Measurements from ENCODE around the gene NWD2. TPM values are rescaled to one million over a fixed set of nuclear protein-coding genes. Genes with fewer than 3 reads are reported as not detected.

NWD2 gene
- total RNA-seq, 1 experiment from 2014 or later: not detected

DNA sequence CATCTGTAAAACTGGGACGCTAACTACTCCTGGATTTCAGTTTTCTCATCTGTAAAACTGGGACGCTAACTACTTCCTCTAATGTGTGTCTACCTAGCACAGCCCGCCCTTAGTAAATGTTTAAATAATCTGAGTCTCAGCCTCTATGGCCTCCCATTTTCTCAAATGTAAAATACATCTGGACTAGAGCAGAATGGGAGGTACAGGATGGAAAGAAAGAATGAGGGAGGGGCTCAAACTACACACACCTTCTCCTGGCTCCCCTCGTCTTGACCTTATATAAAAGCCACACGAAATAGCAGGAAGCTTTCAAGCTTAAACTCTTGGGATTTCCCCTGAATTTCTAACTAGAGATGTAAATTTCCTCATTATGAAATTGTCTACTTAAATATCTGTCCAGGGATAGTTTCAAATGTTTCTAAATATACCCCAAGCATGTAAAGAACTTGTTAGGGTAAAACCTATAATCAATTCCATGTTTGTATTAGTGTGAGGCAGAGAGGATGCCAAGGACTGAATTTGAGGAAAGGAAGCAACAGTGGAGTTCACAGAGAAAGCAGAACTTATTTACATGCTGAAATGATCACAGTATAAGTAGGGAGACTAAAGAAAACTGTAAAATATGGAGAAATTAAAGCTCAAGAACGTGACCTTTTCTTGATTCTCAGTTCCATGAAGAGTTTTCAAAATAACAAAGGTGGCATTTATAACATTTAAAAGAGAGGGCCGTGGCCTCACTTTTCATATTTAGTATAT lies 220.0 kb downstream of the NWD2 start:
- no peak for DNase-seq (ENCODE audit: extremely low read depth, low read depth)

DNA sequence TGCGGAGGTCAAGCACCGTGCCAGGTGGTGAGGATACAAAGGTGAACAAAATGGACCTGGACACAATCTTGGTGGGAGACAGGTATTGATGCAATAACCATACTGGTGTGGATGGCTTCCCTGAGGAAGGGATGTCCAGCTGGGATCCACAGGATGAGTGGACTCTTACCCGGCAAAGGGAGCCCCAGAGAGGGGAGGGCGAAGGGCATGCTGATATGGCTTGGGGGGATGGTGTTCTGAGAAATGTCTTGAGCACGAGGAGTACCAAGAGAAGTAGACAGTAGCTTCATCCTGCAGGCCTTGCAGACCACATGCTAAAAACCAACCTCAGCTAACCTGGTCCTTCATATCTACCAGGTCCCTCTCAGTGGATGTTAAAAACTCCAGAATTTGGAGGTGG lies 220.8 kb downstream of the NWD2 start:
- no peak for DNase-seq (ENCODE audit: extremely low read depth, low read depth)

DNA sequence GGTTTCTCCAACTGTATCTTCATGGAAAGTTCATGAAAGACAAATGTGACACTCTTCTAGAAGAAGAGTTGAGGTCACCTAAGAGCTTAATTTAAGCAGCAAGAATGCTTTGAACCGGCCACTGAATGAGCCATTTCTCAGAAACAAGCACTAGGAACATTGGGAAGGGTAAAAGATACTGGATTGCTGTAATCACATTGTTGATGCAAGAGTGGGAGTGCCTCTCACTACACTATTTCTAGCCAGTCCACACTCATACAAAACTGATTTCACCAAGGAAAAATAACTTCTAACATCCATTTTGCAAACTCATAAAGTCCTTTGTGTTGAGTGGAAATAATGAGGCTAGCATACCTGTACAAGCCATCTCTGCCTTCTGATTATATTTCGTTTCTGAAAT lies 221.3 kb downstream of the NWD2 start:
- no peak for DNase-seq (ENCODE audit: extremely low read depth, low read depth)

DNA sequence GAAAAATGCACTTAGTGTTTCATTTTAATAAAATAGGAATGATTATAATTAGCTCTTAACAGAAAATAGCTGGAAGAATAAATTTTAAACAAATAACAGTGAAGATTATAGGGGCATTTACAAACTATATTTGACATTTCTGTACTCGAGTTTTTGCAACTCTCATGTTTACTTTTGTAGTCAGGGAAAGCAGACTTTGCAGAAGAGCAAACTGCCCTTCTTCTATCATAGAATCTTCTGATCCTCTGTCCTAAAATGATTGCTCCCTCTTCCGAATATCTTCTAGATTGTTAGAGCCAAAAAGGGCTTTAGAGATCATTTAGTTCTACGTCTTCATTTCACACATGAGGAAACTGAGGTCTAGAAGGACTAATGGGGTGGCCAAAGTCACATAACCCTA lies 222.7 kb downstream of the NWD2 start:
- no peak for DNase-seq (ENCODE audit: extremely low read depth, low read depth)

DNA sequence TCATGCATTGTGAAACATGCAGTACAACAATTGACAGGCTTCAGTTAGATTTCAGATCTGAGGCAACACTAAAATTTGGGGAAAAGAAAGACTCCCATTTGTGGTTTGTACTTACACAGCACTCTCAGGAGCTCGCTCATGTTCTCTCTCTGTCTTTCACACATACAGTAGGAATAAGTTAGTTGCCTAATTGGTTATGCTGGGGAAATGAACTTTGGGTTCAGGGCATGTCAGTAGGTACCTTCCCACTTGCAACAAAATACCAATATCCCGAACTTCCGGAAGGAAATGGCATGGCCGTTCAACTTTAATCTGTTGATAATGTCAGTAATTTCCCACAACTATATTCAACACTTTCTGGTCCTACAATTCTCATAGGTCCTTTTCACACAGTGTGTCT lies 223.3 kb downstream of the NWD2 start:
- DNase-seq (ENCODE audit: extremely low read depth, low read depth): no peak

DNA sequence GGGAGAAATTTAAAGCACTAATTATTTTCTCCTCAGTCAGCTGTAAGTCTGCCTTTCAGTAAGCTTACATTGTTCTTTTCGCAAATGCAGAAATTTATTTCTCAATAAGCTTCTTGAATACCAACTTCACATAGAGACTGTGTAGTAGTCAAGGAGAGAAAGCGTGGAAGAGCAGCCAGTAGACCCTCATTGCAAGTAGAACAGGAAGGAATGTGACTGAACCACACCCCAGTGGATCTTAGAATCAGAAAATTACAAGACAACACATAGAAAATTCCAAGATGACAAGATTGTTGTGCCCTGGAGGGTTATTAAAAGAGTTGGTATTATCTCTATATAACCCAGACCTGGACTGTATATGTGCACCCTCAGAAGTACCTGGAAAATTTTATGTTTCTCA lies 224.7 kb downstream of the NWD2 start:
- DNase-seq (ENCODE audit: extremely low read depth, low read depth): no peak

DNA sequence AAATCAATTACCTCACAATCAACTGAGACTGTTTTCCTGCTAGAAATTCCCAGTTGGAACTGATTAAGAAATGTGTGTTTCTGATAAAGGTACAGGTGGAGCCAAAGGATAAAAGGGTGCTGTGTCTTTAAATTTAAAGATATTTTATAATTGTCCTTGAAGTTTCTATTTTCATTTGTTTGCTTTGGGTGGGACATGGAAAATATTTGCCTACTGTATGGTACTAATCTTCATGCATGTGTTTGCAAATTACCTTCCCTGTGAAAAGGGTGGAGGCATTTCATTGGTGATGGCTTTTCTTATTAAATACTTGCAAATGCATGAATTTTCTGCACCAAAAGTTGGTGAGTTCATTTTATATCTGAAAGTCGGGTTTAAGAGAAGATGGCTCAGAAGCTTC lies 225.7 kb downstream of the NWD2 start:
- no peak for DNase-seq (ENCODE audit: extremely low read depth, low read depth)

DNA sequence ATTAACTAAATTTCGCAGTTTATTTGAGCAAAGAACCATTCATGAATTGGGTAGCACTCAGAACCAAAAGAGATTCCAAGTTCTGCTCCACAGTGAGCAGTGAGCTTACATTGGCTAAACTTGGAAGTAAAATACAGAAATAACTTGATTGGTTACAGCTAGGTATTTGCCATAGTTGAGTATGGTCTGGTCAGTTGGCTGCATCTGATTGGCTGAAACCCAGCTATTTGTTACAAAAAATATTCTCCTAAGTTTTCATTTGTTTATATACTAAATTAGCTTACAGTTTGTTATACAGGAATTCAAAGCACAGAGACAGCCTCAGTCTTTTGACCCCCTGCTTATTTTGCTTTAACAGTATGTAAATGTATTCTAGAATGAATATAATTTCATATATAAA lies 226.6 kb downstream of the NWD2 start:
- no peak for DNase-seq (ENCODE audit: extremely low read depth, low read depth)

DNA sequence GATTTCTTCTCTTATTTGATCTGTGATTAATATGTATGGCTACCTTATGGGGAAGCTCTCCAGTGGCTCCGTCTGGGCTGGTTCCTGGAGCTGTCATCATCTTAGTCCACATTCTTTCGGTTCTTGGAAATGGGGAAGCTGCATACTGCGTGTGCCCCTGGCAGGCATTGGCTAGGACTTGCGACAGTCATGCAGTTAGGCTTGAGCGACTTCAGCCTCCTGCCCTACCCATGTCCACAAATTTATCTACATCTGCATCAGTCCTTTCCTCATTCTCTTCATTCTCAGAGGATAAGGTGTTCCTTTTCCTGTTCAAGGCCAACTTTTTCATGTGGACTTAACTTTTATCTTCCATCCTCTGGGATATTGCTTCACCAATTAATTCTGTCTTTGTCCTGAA lies 227.4 kb downstream of the NWD2 start:
- no peak for DNase-seq (ENCODE audit: extremely low read depth, low read depth)

DNA sequence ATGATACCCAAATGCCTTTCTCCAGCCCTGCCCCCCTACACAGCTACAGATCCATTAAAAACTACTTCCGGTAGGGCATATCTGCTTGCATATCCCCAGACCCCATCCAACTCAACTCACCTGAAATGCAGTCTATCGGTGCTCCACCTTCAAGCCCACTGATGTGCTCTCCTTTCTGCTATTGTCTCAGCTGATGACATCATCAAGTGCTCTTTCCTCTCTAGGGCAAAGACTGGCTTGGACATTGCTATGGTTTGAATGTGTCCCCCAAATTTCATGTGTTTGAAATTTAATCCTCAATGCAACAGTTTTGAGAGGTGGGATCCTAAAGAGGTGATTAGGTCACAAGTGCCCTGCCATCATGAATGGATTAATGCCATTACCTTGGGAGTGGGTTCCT lies 229.3 kb downstream of the NWD2 start:
- DNase-seq (ENCODE audit: extremely low read depth, low read depth): no peak

DNA sequence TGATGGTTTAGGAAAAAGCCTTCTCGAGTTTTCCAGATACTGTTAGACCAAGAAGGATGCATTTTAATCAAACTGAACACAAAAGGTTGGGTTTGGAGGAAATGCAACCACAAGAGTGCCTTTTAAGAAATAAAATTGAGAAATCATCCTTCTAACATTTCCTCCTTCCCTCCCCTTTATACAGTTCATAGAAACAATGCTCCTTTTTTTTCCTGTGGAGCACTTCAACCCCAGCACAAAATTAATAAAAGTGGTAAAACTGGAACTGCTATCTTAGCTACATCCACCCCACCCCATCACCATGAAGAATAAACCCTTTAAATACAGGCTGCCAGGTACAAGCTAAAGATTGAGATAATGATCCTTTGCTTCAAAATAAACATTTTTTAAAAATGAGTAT lies 230.5 kb downstream of the NWD2 start:
- no peak for DNase-seq (ENCODE audit: extremely low read depth, low read depth)

DNA sequence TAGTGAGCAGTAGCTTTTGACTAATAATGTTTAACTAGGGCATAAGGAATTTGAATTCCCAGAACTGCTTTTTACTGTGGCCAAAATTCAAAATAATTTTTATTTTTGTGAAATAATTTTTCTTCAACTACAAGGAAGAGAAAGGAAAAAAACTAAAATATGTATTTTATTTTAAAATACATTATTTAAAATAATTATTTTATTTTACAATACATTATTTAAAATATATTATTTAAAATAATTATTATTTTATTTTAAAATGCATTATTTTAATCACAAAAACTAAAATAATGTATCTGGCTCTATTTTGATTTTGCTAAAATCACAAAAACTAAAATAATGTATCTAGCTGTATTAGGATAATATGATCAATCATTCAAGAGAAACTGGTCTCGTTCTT lies 231.2 kb downstream of the NWD2 start:
- no peak for DNase-seq (ENCODE audit: extremely low read depth, low read depth)

DNA sequence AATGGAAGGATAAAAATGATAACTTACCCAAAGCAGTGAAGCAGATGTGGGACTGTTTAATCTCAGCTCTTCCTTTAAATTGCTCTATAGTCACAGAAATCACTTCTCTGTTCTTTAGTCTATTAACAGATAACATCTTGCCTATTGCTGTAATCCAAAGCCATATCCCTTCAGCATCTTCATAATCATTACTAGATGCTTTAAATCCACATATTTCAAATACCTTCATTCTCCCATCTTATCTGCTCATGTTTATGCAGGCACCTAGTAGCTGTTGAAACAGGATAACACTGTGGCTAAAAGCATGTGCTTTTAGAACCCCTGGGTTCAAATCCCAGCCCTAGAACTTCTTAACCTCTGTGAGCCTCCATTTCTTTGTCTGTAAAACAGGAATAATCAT lies 231.7 kb downstream of the NWD2 start:
- DNase-seq (ENCODE audit: extremely low read depth, low read depth): no peak

DNA sequence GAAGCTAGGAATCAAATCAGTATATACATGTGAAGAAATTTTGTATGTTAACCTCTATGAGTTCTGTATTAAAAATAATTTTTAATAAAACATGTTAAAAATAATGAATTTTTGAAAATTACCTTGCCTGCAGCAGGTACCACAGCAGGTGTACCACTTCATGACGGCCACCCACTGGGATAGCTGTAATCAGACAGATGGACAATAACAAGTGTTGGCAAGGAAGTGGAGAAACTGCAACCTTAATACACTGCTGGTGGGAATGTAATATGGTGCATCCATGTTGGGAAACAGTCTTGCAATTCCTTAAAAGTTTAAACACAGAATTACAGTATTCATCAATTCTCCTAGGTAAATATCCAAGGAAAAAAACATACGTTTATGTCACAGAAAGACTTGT lies 232.1 kb downstream of the NWD2 start:
- DNase-seq (ENCODE audit: extremely low read depth, low read depth): no peak

DNA sequence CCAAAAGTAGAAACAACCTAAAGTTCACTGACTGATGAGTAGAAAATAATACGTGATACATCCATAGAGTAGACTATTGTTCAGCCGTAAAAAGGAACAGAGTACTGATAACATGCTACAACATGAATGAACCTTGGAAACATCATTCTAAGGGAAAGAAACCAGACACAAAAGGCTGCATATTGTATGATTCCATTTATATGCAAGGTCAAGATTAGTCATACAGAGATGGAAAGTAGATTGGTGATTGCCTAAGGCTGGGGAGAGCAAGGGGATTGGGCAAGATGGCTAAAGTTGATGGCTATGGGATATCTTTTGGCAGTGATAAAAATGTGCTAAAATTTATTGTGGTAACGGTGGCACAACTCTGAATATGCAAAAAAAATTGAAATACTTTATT lies 232.6 kb downstream of the NWD2 start:
- no peak for DNase-seq (ENCODE audit: extremely low read depth, low read depth)

DNA sequence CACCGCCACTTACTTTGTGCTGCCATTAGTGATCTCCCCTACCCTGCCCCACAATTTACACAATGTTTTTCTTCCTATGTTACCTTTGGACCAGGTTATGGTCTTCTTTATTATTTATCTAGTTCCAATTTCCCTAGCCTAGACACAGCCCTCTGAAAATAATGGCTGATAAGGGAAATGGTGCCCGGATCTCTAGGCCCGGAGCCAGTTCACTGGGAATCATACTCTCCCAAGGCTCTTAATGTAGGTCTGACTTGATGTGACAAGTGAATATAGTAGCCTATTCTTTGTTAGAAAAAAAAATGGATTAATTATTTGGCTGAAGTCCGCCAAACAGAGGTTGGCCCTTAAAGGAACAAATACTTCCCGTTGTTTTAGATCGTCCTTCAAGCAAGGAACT lies 233.6 kb downstream of the NWD2 start:
- no peak for DNase-seq (ENCODE audit: extremely low read depth, low read depth)

DNA sequence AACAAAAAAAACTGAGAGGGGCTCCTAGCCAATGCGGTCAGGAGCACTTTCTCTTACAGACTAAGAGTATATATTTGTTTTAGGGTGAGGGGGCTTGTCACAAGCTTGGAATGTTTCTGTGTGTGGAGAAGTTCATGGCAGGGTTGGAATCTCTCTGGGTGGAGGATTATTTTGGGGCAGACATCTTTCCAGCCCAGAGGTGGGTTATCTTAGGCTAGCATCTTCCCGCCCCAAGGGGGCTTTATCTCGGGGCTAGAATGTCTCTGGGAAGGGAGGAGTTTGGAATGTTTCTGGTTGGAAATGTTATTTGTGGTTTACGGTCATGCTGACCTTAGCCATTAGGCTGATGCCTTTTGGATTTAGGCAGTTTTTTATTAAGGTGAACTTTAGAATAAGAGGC lies 236.0 kb downstream of the NWD2 start:
- DNase-seq (ENCODE audit: extremely low read depth, low read depth): no peak

DNA sequence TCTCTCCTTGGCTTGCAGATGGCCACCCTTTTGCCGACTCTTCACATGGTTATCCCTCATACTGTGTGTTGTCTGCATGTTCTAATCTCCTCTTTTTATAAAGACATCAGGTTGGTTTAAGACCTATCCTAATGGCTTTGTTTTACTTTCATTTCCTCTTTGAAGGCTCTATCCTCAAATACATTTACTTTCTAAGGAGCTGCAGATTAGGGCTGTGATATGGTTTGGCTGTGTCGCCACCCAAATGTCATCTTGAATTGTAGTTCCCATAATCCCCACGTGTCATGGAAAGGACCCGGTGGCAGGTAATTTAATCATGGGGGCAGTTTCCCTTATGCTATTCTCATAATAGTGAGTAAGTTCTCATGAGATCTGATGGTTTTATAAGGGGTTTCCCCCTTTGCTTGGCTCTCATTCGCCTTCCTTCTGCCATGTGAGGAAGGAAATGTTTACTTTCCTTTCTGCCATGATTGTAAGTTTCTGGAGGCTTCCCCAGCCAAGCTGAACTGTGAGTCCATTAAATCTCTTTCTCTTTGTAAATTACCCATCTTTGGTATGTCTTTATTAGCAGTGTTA lies 237.1 kb downstream of the NWD2 start:
- DNase-seq (ENCODE audit: extremely low read depth, low read depth): no peak

DNA sequence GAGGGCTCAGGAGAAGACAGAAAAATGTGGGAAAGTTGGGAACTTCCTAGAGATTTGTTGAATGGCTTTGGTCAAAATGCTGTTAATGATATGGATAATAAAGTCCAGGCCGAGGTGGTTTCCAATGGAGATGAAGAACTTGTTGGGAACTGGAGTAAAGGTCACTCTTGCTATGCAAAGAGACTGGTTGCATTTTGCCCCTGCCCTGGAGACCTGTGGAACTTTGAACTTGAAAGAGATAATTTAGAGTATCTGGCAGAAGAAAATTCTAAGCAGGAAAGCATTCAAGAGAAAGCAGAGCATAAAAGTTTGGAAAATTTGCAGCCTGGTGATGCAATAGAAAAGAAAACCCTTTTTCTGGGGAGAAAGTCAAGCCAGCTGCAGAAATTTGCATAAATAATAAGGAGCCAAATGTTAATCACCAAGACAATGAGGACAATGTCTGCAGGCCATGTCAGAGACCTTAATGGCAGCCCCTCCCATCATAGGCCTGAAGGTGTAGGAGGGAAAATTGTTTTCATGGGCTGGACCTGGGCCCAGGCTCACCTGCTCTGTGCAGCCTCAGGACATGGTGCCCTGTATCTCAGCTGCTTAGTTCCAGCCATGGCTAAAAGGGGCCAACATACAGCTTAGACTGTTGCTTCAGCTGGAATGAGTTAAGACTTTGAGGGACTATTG lies 237.8 kb downstream of the NWD2 start:
- no peak for DNase-seq (ENCODE audit: extremely low read depth, low read depth)

DNA sequence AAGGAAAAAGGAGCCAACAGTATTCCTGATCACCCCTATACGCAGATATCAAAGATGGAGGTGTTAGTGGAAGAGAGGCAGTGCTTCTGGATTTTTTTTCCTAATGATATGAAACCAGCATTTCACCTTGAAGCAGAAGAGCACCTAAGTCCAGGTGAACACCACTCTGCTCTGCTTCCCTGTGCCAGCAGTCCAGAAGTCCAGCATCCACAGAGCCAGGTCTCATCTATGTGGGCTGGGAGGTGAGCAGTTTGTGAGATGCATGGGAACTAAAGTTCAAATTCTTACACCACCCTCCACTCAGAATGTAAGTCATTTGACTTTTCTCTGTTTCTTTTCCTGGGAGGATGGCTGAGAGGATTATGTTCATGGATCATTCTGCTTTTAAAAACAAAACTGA lies 239.1 kb downstream of the NWD2 start:
- no peak for DNase-seq (ENCODE audit: extremely low read depth, low read depth)

DNA sequence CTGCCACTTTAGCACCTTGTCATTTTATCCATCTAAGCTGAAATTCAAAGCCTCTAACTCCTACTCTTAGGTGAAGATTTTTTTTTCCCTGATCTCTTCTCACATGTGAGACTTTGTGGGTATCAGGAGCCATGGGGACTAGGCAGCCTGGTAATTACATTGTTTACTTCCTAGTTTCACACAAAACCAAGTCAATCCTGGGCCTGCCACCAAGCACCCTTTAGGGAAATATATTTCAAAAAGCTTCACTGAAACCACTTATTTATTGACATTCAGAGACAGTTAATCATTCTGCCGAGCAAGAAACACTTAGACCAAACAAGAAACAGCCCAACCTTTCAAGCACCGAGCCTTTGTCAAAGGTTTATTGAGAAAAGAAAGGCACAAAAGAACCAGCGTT lies 241.6 kb downstream of the NWD2 start:
- DNase-seq (ENCODE audit: extremely low read depth, low read depth): no peak

DNA sequence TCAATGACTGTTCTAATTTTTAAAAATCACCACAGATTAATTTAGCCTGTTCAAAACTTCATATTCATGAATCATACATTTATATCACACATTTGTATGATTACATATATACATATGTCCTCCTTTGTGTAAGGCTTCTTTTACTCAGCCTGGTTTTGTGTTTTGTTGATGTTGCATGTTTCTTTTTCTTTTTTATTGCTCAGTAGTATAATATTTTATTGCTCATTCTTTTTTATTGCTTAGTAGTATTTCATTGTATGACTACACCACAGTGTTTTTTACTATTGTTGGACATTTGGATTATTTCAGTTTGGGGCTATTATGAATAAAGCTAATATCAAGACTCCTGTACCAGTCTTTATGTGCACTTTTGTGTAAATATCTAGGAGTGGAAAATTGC lies 243.1 kb downstream of the NWD2 start:
- no peak for DNase-seq (ENCODE audit: extremely low read depth, low read depth)
